ENCODE results near the gene CALN1. TPM values are rescaled to one million over a fixed set of nuclear protein-coding genes. Genes with fewer than 3 reads are reported as not detected.

The CALN1 gene
- polyA plus RNA-seq, 1 donor from 2014 or later, result 7.8 TPM

- Histone ChIP-seq H3K27me3 (ENCODE audit: insufficient read depth, low read depth, low read length) (no peaks in the 10 kb centered on the region), H3K27ac (ENCODE audit: low read length) (no peak overlapping the region), H4K20me1 (ENCODE audit: insufficient read depth) (no peaks in the 10 kb centered on the region), H3K9me3 (ENCODE audit: low read length) (no peaks in the 10 kb centered on the region), H3K9ac (ENCODE audit: low read length) (no peak overlapping the region), H3K36me3 (ENCODE audit: insufficient read depth, low read length) (no peaks in the 10 kb centered on the region), H3K4me2 (ENCODE audit: low read length) (no peak overlapping the region), H3K79me2 (replicated peaks; ENCODE audit: insufficient read depth, low read length) (no peaks in the 10 kb centered on the region), H3F3A (ENCODE audit: insufficient read depth, low read length, poor library complexity, severe bottlenecking) (no peaks in the 10 kb centered on the region), H2AFZ (ENCODE audit: low read depth, low read length) (no peak overlapping the region), H3K9me2 (ENCODE audit: insufficient read depth, low read length) (no peaks in the 10 kb centered on the region), H3K4me3 (ENCODE audit: low read length) (no peak overlapping the region)
- TF ChIP-seq EP300 (conservative IDR thresholded peaks at IDR 0.05; ENCODE audit: poor library complexity, severe bottlenecking), result no peak
- no peak for TF ChIP-seq SMC3 (conservative IDR thresholded peaks at IDR 0.05; ENCODE audit: poor library complexity)
- TF ChIP-seq EZH2 (IDR thresholded peaks at IDR 0.05; ENCODE audit: borderline replicate concordance, insufficient read depth, low read length, poor library complexity, severe bottlenecking), result no peak
- no peak for TF ChIP-seq POLR2AphosphoS5 (IDR thresholded peaks at IDR 0.05)
- no peak for TF ChIP-seq RAD21 (conservative IDR thresholded peaks at IDR 0.05)
- TF ChIP-seq, protein P1, sequence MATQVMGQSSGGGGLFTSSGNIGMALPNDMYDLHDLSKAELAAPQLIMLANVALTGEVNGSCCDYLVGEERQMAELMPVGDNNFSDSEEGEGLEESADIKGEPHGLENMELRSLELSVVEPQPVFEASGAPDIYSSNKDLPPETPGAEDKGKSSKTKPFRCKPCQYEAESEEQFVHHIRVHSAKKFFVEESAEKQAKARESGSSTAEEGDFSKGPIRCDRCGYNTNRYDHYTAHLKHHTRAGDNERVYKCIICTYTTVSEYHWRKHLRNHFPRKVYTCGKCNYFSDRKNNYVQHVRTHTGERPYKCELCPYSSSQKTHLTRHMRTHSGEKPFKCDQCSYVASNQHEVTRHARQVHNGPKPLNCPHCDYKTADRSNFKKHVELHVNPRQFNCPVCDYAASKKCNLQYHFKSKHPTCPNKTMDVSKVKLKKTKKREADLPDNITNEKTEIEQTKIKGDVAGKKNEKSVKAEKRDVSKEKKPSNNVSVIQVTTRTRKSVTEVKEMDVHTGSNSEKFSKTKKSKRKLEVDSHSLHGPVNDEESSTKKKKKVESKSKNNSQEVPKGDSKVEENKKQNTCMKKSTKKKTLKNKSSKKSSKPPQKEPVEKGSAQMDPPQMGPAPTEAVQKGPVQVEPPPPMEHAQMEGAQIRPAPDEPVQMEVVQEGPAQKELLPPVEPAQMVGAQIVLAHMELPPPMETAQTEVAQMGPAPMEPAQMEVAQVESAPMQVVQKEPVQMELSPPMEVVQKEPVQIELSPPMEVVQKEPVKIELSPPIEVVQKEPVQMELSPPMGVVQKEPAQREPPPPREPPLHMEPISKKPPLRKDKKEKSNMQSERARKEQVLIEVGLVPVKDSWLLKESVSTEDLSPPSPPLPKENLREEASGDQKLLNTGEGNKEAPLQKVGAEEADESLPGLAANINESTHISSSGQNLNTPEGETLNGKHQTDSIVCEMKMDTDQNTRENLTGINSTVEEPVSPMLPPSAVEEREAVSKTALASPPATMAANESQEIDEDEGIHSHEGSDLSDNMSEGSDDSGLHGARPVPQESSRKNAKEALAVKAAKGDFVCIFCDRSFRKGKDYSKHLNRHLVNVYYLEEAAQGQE (IDR thresholded peaks at IDR 0.05; ENCODE audit: borderline replicate concordance), result no peak
- TF ChIP-seq TAF1 (IDR thresholded peaks at IDR 0.05; ENCODE audit: low read depth), result no peak
- no peak for TF ChIP-seq MXI1 (conservative IDR thresholded peaks at IDR 0.05; ENCODE audit: poor library complexity, severe bottlenecking)
- TF ChIP-seq, protein P2, sequence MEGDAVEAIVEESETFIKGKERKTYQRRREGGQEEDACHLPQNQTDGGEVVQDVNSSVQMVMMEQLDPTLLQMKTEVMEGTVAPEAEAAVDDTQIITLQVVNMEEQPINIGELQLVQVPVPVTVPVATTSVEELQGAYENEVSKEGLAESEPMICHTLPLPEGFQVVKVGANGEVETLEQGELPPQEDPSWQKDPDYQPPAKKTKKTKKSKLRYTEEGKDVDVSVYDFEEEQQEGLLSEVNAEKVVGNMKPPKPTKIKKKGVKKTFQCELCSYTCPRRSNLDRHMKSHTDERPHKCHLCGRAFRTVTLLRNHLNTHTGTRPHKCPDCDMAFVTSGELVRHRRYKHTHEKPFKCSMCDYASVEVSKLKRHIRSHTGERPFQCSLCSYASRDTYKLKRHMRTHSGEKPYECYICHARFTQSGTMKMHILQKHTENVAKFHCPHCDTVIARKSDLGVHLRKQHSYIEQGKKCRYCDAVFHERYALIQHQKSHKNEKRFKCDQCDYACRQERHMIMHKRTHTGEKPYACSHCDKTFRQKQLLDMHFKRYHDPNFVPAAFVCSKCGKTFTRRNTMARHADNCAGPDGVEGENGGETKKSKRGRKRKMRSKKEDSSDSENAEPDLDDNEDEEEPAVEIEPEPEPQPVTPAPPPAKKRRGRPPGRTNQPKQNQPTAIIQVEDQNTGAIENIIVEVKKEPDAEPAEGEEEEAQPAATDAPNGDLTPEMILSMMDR (IDR thresholded peaks at IDR 0.05; ENCODE audit: poor library complexity, severe bottlenecking), result no peak
Observed at GRCh38 chr7:72437610-72438009, 25.5 kb upstream of the CALN1 start.

DNA sequence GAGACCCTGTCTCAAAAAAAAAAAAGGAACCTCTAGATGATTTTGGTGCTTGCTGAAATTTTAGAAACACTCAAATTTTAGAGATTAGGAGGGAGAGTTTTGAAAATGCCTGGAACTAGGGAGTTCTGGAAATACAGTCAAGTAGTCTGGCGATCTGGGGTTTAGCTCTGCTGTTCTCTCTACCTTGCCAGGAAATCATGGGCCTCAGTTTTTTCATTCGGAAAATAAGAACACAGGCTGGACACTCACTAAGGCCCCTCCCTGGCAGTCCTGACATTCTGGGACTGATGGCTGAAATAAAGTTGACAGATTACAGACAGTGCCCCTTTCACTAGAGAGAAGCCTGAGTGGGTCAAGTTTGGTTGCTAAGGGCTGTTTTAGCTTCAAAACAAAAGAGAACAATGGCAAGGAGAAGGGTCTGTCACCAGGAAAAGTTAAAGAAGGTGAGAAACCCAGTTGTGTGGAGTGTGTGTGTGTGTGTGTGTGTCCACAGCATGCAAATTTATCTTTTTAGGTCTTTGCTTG, 25.0 kb upstream of the CALN1 start:
- H3K4me3 ChIP-seq (ENCODE audit: low read length), result no peak overlapping the region
- H3K27ac ChIP-seq (ENCODE audit: low read length), result no peak overlapping the region
- no peaks in the 10 kb centered on the region for H3K27me3 ChIP-seq (ENCODE audit: insufficient read depth, low read depth, low read length)
- H3K9ac ChIP-seq (ENCODE audit: low read length), result no peak overlapping the region
- H3K9me3 ChIP-seq (ENCODE audit: low read length), result no peaks in the 10 kb centered on the region
- TF ChIP-seq RAD21 (conservative IDR thresholded peaks at IDR 0.05) (no peak), SMC3 (conservative IDR thresholded peaks at IDR 0.05; ENCODE audit: poor library complexity) (no peak), MXI1 (conservative IDR thresholded peaks at IDR 0.05; ENCODE audit: poor library complexity, severe bottlenecking) (no peak), EP300 (conservative IDR thresholded peaks at IDR 0.05; ENCODE audit: poor library complexity, severe bottlenecking) (no peak), TAF1 (IDR thresholded peaks at IDR 0.05; ENCODE audit: low read depth) (no peak), POLR2AphosphoS5 (IDR thresholded peaks at IDR 0.05) (no peak), EZH2 (IDR thresholded peaks at IDR 0.05; ENCODE audit: borderline replicate concordance, insufficient read depth, low read length, poor library complexity, severe bottlenecking) (no peak)
- TF ChIP-seq, protein P2 (IDR thresholded peaks at IDR 0.05; ENCODE audit: poor library complexity, severe bottlenecking), result no peak
- TF ChIP-seq, protein P1 (IDR thresholded peaks at IDR 0.05; ENCODE audit: borderline replicate concordance), result no peak
- no peaks in the 10 kb centered on the region for H3K79me2 ChIP-seq (replicated peaks; ENCODE audit: insufficient read depth, low read length)
- no peaks in the 10 kb centered on the region for H4K20me1 ChIP-seq (ENCODE audit: insufficient read depth)
- H2AFZ ChIP-seq (ENCODE audit: low read depth, low read length), result no peak overlapping the region
- no peaks in the 10 kb centered on the region for H3K9me2 ChIP-seq (ENCODE audit: insufficient read depth, low read length)
- H3K36me3 ChIP-seq (ENCODE audit: insufficient read depth, low read length), result no peaks in the 10 kb centered on the region
- H3F3A ChIP-seq (ENCODE audit: insufficient read depth, low read length, poor library complexity, severe bottlenecking), result no peaks in the 10 kb centered on the region
- no peak overlapping the region for H3K4me2 ChIP-seq (ENCODE audit: low read length)

Data from neural cell (in vitro differentiated cells).